H9 (cell line): ENCODE results near the gene TTC33. TPM values are rescaled to one million over a fixed set of nuclear protein-coding genes. Genes with fewer than 3 reads are reported as not detected.

Source experiments
- DNase-seq: peaks from one replicate; pipeline ENCODE4 v3.0.0-alpha.2; 2017
- H2AFZ ChIP-seq: one replicate; pipeline ENCODE4 v1.6.1; 2013; ENCODE audit warnings: mild to moderate bottlenecking, low read length, control low read depth, moderate library complexity
- H2AK5ac ChIP-seq: 2 replicates; pipeline ENCODE4 v1.6.1; 2013; ENCODE audit warnings: low read length, control low read depth, mixed read lengths; ENCODE audit not compliant: insufficient read length
- H2BK120ac ChIP-seq: one replicate; pipeline ENCODE4 v1.6.1; 2013; ENCODE audit warnings: low read depth, mild to moderate bottlenecking, low read length, control low read depth, inconsistent platforms; ENCODE audit not compliant: poor library complexity, severe bottlenecking
- H2BK12ac ChIP-seq: 2 replicates; pipeline ENCODE4 v1.6.1; 2013; ENCODE audit warnings: low read length, control low read depth, mixed read lengths, low read depth; ENCODE audit not compliant: insufficient read length
- H2BK15ac ChIP-seq: 2 replicates; pipeline ENCODE4 v1.6.1; 2013; ENCODE audit warnings: low read depth, low read length, control low read depth
- H2BK20ac ChIP-seq: one replicate; pipeline ENCODE4 v1.6.1; 2013; ENCODE audit warnings: low read depth, mild to moderate bottlenecking, low read length, control low read depth, inconsistent platforms; ENCODE audit not compliant: poor library complexity, severe bottlenecking
- H2BK5ac ChIP-seq: 2 replicates; pipeline ENCODE4 v1.6.1; 2013; ENCODE audit warnings: low read length, control low read depth, mixed read lengths; ENCODE audit not compliant: insufficient read length
- H3K14ac ChIP-seq: 2 replicates; pipeline ENCODE4 v1.6.1; 2013; ENCODE audit warnings: low read length, control low read depth; ENCODE audit not compliant: insufficient read depth
- H3K18ac ChIP-seq: 2 replicates; pipeline ENCODE4 v1.6.1; 2013; ENCODE audit warnings: low read depth, mild to moderate bottlenecking, mixed read lengths, low read length, control low read depth; ENCODE audit not compliant: insufficient read length
- H3K23ac ChIP-seq: 2 replicates; pipeline ENCODE4 v1.6.1; 2013; ENCODE audit warnings: low read length, control low read depth, mixed read lengths, low read depth; ENCODE audit not compliant: insufficient read length
- H3K23me2 ChIP-seq: 2 replicates; pipeline ENCODE4 v1.6.1; 2013; ENCODE audit warnings: low read depth, mild to moderate bottlenecking, mixed read lengths, low read length, control low read depth; ENCODE audit not compliant: insufficient read length, poor library complexity, severe bottlenecking
- H3K27ac ChIP-seq: 2 replicates; pipeline ENCODE4 v1.5.1; 2013; ENCODE audit warnings: low read length, control low read depth, mixed read lengths, low read depth; ENCODE audit not compliant: insufficient read length
- H3K27me3 ChIP-seq: 2 replicates; pipeline ENCODE4 v1.6.1; 2013; ENCODE audit warnings: low read length, control low read depth, inconsistent platforms; ENCODE audit not compliant: insufficient read depth
- H3K4ac ChIP-seq: 2 replicates; pipeline ENCODE4 v1.6.1; 2013; ENCODE audit warnings: low read depth, mild to moderate bottlenecking, control low read depth, inconsistent platforms, low read length, moderate library complexity
- H3K4me1 ChIP-seq: 2 replicates; pipeline ENCODE4 v1.6.1; 2013; ENCODE audit warnings: low read length, control low read depth, inconsistent platforms; ENCODE audit not compliant: insufficient read depth
- H3K4me2 ChIP-seq: 2 replicates; pipeline ENCODE4 v1.6.1; 2013; ENCODE audit warnings: low read length, control low read depth, mixed read lengths; ENCODE audit not compliant: insufficient read length, insufficient read depth
- H3K56ac ChIP-seq: 2 replicates; pipeline ENCODE4 v1.6.1; 2013; ENCODE audit warnings: low read depth, mild to moderate bottlenecking, mixed read lengths, low read length, control low read depth; ENCODE audit not compliant: insufficient read length
- H3K79me1 ChIP-seq: 2 replicates; pipeline ENCODE4 v1.6.1; 2013; ENCODE audit warnings: low read depth, mild to moderate bottlenecking, moderate library complexity, low read length, control low read depth, inconsistent platforms; ENCODE audit not compliant: insufficient read depth, poor library complexity, severe bottlenecking
- H3K79me2 ChIP-seq: 2 replicates; pipeline ENCODE4 v1.6.1; 2013; ENCODE audit warnings: low read length, control low read depth, inconsistent platforms; ENCODE audit not compliant: insufficient read depth
- H3K9ac ChIP-seq: 2 replicates; pipeline ENCODE4 v1.6.1; 2013; ENCODE audit warnings: low read length, control low read depth, mixed read lengths; ENCODE audit not compliant: insufficient read length; ENCODE audit errors: extremely low read depth
- H3K9me3 ChIP-seq: one replicate; pipeline ENCODE4 v1.6.1; 2013; ENCODE audit warnings: low read depth, low read length, inconsistent platforms; ENCODE audit not compliant: control insufficient read depth
- H3T11ph ChIP-seq: one replicate; pipeline ENCODE4 v1.6.1; 2013; ENCODE audit warnings: mild to moderate bottlenecking, low read length, control low read depth, inconsistent platforms
- H4K20me1 ChIP-seq: one replicate; pipeline ENCODE4 v1.6.1; 2013; ENCODE audit not compliant: control insufficient read depth, insufficient read length, insufficient read depth
- H4K5ac ChIP-seq: 2 replicates; pipeline ENCODE4 v1.6.1; 2013; ENCODE audit warnings: low read depth, mild to moderate bottlenecking, mixed read lengths, low read length, control low read depth; ENCODE audit not compliant: insufficient read length
- H4K8ac ChIP-seq: replicated peaks from 2 replicates; pipeline ENCODE4 v1.6.1; 2013; ENCODE audit warnings: low read length, control low read depth, mixed read lengths, low read depth; ENCODE audit not compliant: insufficient read length
- H4K91ac ChIP-seq: 2 replicates; pipeline ENCODE4 v1.6.1; 2013; ENCODE audit warnings: low read depth, mild to moderate bottlenecking, moderate library complexity, mixed read lengths, low read length, control low read depth; ENCODE audit not compliant: insufficient read length
- H3K27ac Mint-ChIP-seq, 3 experiments: 2 replicates in 2 of 3; 3 replicates in 1 of 3; pipeline ENCODE4 v1.8.0; 2020 to 2021; ENCODE audit warnings: mixed read lengths in 3 of 3, mild to moderate bottlenecking in 1 of 3, moderate library complexity in 1 of 3
- H3K27me3 Mint-ChIP-seq: 2 replicates; pipeline ENCODE4 v1.8.0; 2021; ENCODE audit warnings: low read depth, mild to moderate bottlenecking, moderate library complexity, mixed read lengths
- H3K36me3 Mint-ChIP-seq, 3 experiments: 2 replicates in 2 of 3; 3 replicates in 1 of 3; pipeline ENCODE4 v1.8.0; 2020 to 2021; ENCODE audit warnings: low read depth in 3 of 3, mixed read lengths in 3 of 3; ENCODE audit not compliant: insufficient read depth in 1 of 3
- H3K4me1 Mint-ChIP-seq, 2 experiments: 2 replicates each; pipeline ENCODE4 v1.8.0; 2020; ENCODE audit warnings: mixed read lengths in 2 of 2
- H3K4me3 Mint-ChIP-seq, 2 experiments: 2 replicates in 1 of 2; 3 replicates in 1 of 2; pipeline ENCODE4 v1.8.0; 2020 to 2021; ENCODE audit warnings: mild to moderate bottlenecking in 2 of 2, mixed read lengths in 2 of 2, moderate library complexity in 1 of 2
- H3K9me3 Mint-ChIP-seq, 2 experiments: 2 replicates in 1 of 2; 3 replicates in 1 of 2; pipeline ENCODE4 v1.8.0; 2020; ENCODE audit warnings: mild to moderate bottlenecking in 2 of 2, mixed read lengths in 2 of 2, moderate library complexity in 1 of 2
- WGBS: extraction: QIAGEN DNeasy Blood & Tissue Kit; methylation state at CpG from one replicate; pipeline ENCODE4 v1.1.7; 2013; ENCODE audit warnings: missing lambda C conversion rate, low lambda C conversion rate, mixed read lengths; ENCODE audit not compliant: insufficient read length; ENCODE audit errors: extremely low coverage; 5-methylcytosine and 5-hydroxymethylcytosine counted together
- total RNA-seq: library from RNA; stranded (reverse); gene quantifications from 2 replicates; pipeline ENCODE4 v1.2.1, GENCODE V29; 2021
- TF ChIP-seq, protein P1 (sequence below): fragments of 200-600 bp; sonication (generic); conservative IDR thresholded peaks from 3 replicates; pipeline ENCODE4 v1.8.0; 2021; ENCODE audit warnings: antibody characterized with exemption, mild to moderate bottlenecking

Gene TTC33
- total RNA-seq, 1 experiment from 2014 or later, result 7.3 TPM

- no CpG with 5 or more reads among the region's 3 CpGs for WGBS
- H3K36me3 Mint-ChIP-seq, result no peaks in the 10 kb centered on the region
- no peak overlapping the region for H4K91ac ChIP-seq
- H3T11ph ChIP-seq, result no peak overlapping the region
- H2BK12ac ChIP-seq, result no peak overlapping the region
- no peaks in the 10 kb centered on the region for H3K9me3 ChIP-seq
- no peak overlapping the region for H3K4ac ChIP-seq
- H3K4me3 Mint-ChIP-seq, result no peak overlapping the region
- H3K4me1 Mint-ChIP-seq, result peaks cover 9 to 21% of the 10 kb centered on the region in 2 experiments
- no peak overlapping the region for H2BK20ac ChIP-seq
- H2BK120ac ChIP-seq, result no peak overlapping the region
- H3K9ac ChIP-seq, result no peak overlapping the region
- H2BK15ac ChIP-seq, result no peak overlapping the region
- no peak overlapping the region for H3K23ac ChIP-seq
- H4K5ac ChIP-seq, result no peak overlapping the region
- no peaks in the 10 kb centered on the region for H3K27me3 ChIP-seq
- no peaks in the 10 kb centered on the region; a peak in 2 of 5 replicates for H3K9me3 Mint-ChIP-seq
- H3K27ac Mint-ChIP-seq, result no peak overlapping the region
- no peak overlapping the region for H3K27ac ChIP-seq
- H2AK5ac ChIP-seq, result no peak overlapping the region
- H2AFZ ChIP-seq, result no peak overlapping the region
- H4K20me1 ChIP-seq, result no peaks in the 10 kb centered on the region
- H3K79me2 ChIP-seq, result no peaks in the 10 kb centered on the region
- H3K79me1 ChIP-seq, result no peaks in the 10 kb centered on the region
- no peak overlapping the region for H3K18ac ChIP-seq
- no peak overlapping the region for H4K8ac ChIP-seq
- no peak for DNase-seq
- no peaks in the 10 kb centered on the region for H3K27me3 Mint-ChIP-seq
- H3K23me2 ChIP-seq, result no peaks in the 10 kb centered on the region
- H3K4me2 ChIP-seq, result no peak overlapping the region
- no peak overlapping the region for H2BK5ac ChIP-seq
- no peak overlapping the region for H3K56ac ChIP-seq
- TF ChIP-seq, protein P1, sequence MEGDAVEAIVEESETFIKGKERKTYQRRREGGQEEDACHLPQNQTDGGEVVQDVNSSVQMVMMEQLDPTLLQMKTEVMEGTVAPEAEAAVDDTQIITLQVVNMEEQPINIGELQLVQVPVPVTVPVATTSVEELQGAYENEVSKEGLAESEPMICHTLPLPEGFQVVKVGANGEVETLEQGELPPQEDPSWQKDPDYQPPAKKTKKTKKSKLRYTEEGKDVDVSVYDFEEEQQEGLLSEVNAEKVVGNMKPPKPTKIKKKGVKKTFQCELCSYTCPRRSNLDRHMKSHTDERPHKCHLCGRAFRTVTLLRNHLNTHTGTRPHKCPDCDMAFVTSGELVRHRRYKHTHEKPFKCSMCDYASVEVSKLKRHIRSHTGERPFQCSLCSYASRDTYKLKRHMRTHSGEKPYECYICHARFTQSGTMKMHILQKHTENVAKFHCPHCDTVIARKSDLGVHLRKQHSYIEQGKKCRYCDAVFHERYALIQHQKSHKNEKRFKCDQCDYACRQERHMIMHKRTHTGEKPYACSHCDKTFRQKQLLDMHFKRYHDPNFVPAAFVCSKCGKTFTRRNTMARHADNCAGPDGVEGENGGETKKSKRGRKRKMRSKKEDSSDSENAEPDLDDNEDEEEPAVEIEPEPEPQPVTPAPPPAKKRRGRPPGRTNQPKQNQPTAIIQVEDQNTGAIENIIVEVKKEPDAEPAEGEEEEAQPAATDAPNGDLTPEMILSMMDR, result no peak
- no peaks in the 10 kb centered on the region; the same call in 1 of the 2 replicates for H3K4me1 ChIP-seq
- no peak overlapping the region for H3K14ac ChIP-seq
Measured at GRCh38 chr5:40495237-40495635, 260.5 kb downstream of the TTC33 start.
